Keratinocyte (primary cell): ENCODE measurements around the gene SFTPB. TPM values are rescaled to one million over a fixed set of nuclear protein-coding genes. Genes with fewer than 3 reads are reported as not detected.

Experiments used
- DNase-seq: peaks from one replicate; pipeline ENCODE4 v3.0.0-alpha.2; 2011; ENCODE audit warnings: low read depth, missing footprints, low spot score
- FAIRE-seq: peaks from 2 replicates; lab custom pipeline; 2011; peaks lifted over from hg19 to GRCh38; lab: Jason Lieb, UNC
- H2AFZ ChIP-seq: 2 replicates; pipeline ENCODE4 v1.6.0; 2012; ENCODE audit warnings: low read length, control low read depth, inconsistent platforms; ENCODE audit not compliant: control insufficient read depth
- H3K27ac ChIP-seq: 2 replicates; pipeline ENCODE4 v1.5.1; 2011; ENCODE audit warnings: low read length; ENCODE audit not compliant: control insufficient read depth, insufficient read depth
- H3K27me3 ChIP-seq: 3 replicates; pipeline ENCODE4 v1.6.0; 2011; ENCODE audit warnings: low read length; ENCODE audit not compliant: control insufficient read depth, insufficient read depth; ENCODE audit errors: extremely low read depth
- H3K36me3 ChIP-seq, 2 experiments: 2 replicates in 1 of 2; 3 replicates in 1 of 2; pipeline ENCODE4 v1.5.1; 2011; ENCODE audit warnings: low read length in 2 of 2, mild to moderate bottlenecking in 1 of 2; ENCODE audit not compliant: control insufficient read depth in 2 of 2, insufficient read depth in 2 of 2; ENCODE audit errors: extremely low read depth in 1 of 2
- H3K4me1 ChIP-seq: 3 replicates; pipeline ENCODE4 v1.5.1; 2011; ENCODE audit warnings: low read length; ENCODE audit not compliant: control insufficient read depth, insufficient read depth; ENCODE audit errors: extremely low read depth
- H3K4me2 ChIP-seq: 3 replicates; pipeline ENCODE4 v1.6.0; 2011; ENCODE audit warnings: low read depth, low read length; ENCODE audit not compliant: control insufficient read depth, insufficient read depth; ENCODE audit errors: extremely low read depth
- H3K4me3 ChIP-seq, 3 experiments: fragments of 200-600 bp in 1 of 3; sonication (generic) in 1 of 3; 2 replicates in 2 of 3; 3 replicates in 1 of 3; pipeline ENCODE4 v1.5.1; 2011 to 2016; ENCODE audit warnings: low read length in 3 of 3, mild to moderate bottlenecking in 3 of 3, control low read depth in 2 of 3, inconsistent platforms in 1 of 3, low read depth in 1 of 3, mixed read lengths in 1 of 3, mixed run types in 1 of 3, moderate library complexity in 1 of 3; ENCODE audit not compliant: control insufficient read depth in 2 of 3, insufficient read depth in 2 of 3; ENCODE audit errors: extremely low read depth in 1 of 3
- H3K79me2 ChIP-seq: 2 replicates; pipeline ENCODE4 v1.6.0; 2012; ENCODE audit warnings: low read length; ENCODE audit not compliant: control insufficient read depth, insufficient read depth
- H3K9ac ChIP-seq: 3 replicates; pipeline ENCODE4 v1.6.0; 2011; ENCODE audit warnings: low read length; ENCODE audit not compliant: control insufficient read depth, insufficient read depth; ENCODE audit errors: extremely low read depth
- H3K9me1 ChIP-seq: 3 replicates; pipeline ENCODE4 v1.6.0; 2011; ENCODE audit warnings: low read length; ENCODE audit not compliant: control insufficient read depth, insufficient read depth; ENCODE audit errors: extremely low read depth
- H3K9me3 ChIP-seq: 2 replicates; pipeline ENCODE4 v1.5.1; 2012; ENCODE audit warnings: low read depth, low read length; ENCODE audit not compliant: control insufficient read depth
- H4K20me1 ChIP-seq: 3 replicates; pipeline ENCODE4 v1.6.0; 2011; ENCODE audit warnings: low read length; ENCODE audit not compliant: control insufficient read depth, insufficient read depth; ENCODE audit errors: extremely low read depth
- EZH2 ChIP-seq: IDR thresholded peaks from one replicate; pipeline ENCODE4 v1.6.1; 2012; ENCODE audit warnings: inconsistent platforms, mild to moderate bottlenecking, low read length, moderate library complexity
- dilution Hi-C: fragments of 300-500 bp; cut with MboI; formaldehyde crosslinking; loops from one replicate; pipeline ENCODE4 v1.7.0; 2020; ENCODE audit warnings: low sequenced_read_pairs; ENCODE audit not compliant: extremely low pct_ligation_motif_present
- polyA plus RNA-seq, 5 experiments: library from polyadenylated mRNA; depleted of rRNA in 3 of 5; stranded (reverse) in 3 of 5; stranded (forward) in 1 of 5; unstranded in 1 of 5; fragments of >200 nt; gene quantifications; 1 replicate in 1 of 5; 2 replicates in 3 of 5; 3 replicates in 1 of 5; pipeline versions ENCODE4 v1.2.1 to v1.2.3, GENCODE V29; 2011 to 2012; ENCODE audit warnings: missing spikeins in 2 of 5, low read depth in 1 of 5, low replicate concordance in 1 of 5
- TF ChIP-seq, protein P1 (sequence below), 3 experiments: IDR thresholded peaks in 1 of 3; conservative IDR thresholded peaks in 1 of 3; optimal IDR thresholded peaks in 1 of 3; 2 replicates in 2 of 3; 3 replicates in 1 of 3; pipeline versions ENCODE3 to v1.5.1; 2011; ENCODE audit warnings: low read length in 3 of 3, mild to moderate bottlenecking in 3 of 3, moderate library complexity in 2 of 3, control low read depth in 1 of 3, inconsistent platforms in 1 of 3; ENCODE audit not compliant: insufficient read depth in 2 of 3; ENCODE audit errors: extremely low read depth in 1 of 3

The SFTPB gene
- polyA plus RNA-seq, 1 donor (not counting 4 experiments of a cell fraction or from before 2014, with no cell fraction given): not detected

- Histone ChIP-seq H2AFZ (no peak overlapping the region), H3K4me3 (no peak overlapping the region), H4K20me1 (no peaks in the 10 kb centered on the region), H3K9me1 (no peaks in the 10 kb centered on the region), H3K4me1 (peaks cover 3% of the 10 kb centered on the region), H3K27ac (no peak overlapping the region), H3K79me2 (no peaks in the 10 kb centered on the region), H3K4me2 (no peak overlapping the region), H3K27me3 (peaks cover 19% of the 10 kb centered on the region), H3K36me3 (no peaks in the 10 kb centered on the region), H3K9me3 (no peaks in the 10 kb centered on the region), H3K9ac (no peak overlapping the region)
- dilution Hi-C loops: loop anchor here (25.0 kb wide), 1 partner anchor 101 kb away; no protein-coding TSS in a partner anchor
- TF ChIP-seq EZH2: no peak
- TF ChIP-seq, protein P1, sequence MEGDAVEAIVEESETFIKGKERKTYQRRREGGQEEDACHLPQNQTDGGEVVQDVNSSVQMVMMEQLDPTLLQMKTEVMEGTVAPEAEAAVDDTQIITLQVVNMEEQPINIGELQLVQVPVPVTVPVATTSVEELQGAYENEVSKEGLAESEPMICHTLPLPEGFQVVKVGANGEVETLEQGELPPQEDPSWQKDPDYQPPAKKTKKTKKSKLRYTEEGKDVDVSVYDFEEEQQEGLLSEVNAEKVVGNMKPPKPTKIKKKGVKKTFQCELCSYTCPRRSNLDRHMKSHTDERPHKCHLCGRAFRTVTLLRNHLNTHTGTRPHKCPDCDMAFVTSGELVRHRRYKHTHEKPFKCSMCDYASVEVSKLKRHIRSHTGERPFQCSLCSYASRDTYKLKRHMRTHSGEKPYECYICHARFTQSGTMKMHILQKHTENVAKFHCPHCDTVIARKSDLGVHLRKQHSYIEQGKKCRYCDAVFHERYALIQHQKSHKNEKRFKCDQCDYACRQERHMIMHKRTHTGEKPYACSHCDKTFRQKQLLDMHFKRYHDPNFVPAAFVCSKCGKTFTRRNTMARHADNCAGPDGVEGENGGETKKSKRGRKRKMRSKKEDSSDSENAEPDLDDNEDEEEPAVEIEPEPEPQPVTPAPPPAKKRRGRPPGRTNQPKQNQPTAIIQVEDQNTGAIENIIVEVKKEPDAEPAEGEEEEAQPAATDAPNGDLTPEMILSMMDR (optimal IDR thresholded peaks at IDR 0.05 in 1 of 3, IDR thresholded peaks at IDR 0.05 in 1 of 3, conservative IDR thresholded peaks at IDR 0.05 in 1 of 3; ENCODE audit: extremely low read depth in 1 of 3, insufficient read depth in 2 of 3, low read length in 3 of 3): no peak
- FAIRE-seq (no peak), DNase-seq (no peak)
Measured at GRCh38 chr2:85710687-85711577, 42.9 kb upstream of the SFTPB start.

- Histone ChIP-seq H3K9me1 (no peaks in the 10 kb centered on the region), H3K36me3 (no peaks in the 10 kb centered on the region), H4K20me1 (no peaks in the 10 kb centered on the region), H3K79me2 (no peaks in the 10 kb centered on the region), H3K4me1 (peaks cover 13% of the 10 kb centered on the region), H3K9ac (no peak overlapping the region), H2AFZ (no peak overlapping the region), H3K4me3 (no peak overlapping the region), H3K27ac (no peak overlapping the region), H3K9me3 (no peaks in the 10 kb centered on the region), H3K27me3 (peaks cover 19% of the 10 kb centered on the region), H3K4me2 (no peak overlapping the region)
- TF ChIP-seq EZH2: no peak
- TF ChIP-seq, protein P1 (optimal IDR thresholded peaks at IDR 0.05 in 1 of 3, IDR thresholded peaks at IDR 0.05 in 1 of 3, conservative IDR thresholded peaks at IDR 0.05 in 1 of 3; ENCODE audit: extremely low read depth in 1 of 3, insufficient read depth in 2 of 3, low read length in 3 of 3): no peak
- dilution Hi-C loops: loop anchor here (25.0 kb wide), 1 partner anchor 103 kb away; no protein-coding TSS in a partner anchor
- FAIRE-seq (no peak), DNase-seq (no peak)
Measured at GRCh38 chr2:85709401-85709811, 41.4 kb upstream of the SFTPB start.
